ENCODE results near the gene MLLT1.

- TF ChIP-seq CTCF (IDR thresholded peaks at IDR 0.05 in 8 of 11, conservative IDR thresholded peaks at IDR 0.05 in 3 of 11) (no peak), POLR2AphosphoS5 (IDR thresholded peaks at IDR 0.05) (no peak)
These were observed 795 bp downstream of the MLLT1 start for GRCh38 chr19:6278740-6279619.
